MCF 10A (cell line): ENCODE results near the gene PTGFR. TPM values are rescaled to one million over a fixed set of nuclear protein-coding genes. Genes with fewer than 3 reads are reported as not detected.

Experiments used
- BruUV-seq: library from RNA; stranded (reverse); fragments of 400-500 nt; replicated peaks from 2 replicates; lab custom pipeline; 2021; lab: Mats Ljungman, UMichigan
- CTCF ChIA-PET: fragments of 300-600 bp; sonication (Branson Sonifier 250); formaldehyde crosslinking; extraction: SDS; loops from one replicate; lab custom pipeline; 2021; ENCODE audit warnings: antibody characterized with exemption, inconsistent platforms; lab: Yijun Ruan, JAX
- POLR2A ChIA-PET: fragments of 300-600, 350-650 bp; sonication (Branson Sonifier 250); formaldehyde crosslinking; extraction: SDS; loops from one replicate; lab custom pipeline; 2020; ENCODE audit warnings: antibody characterized with exemption, inconsistent platforms; lab: Yijun Ruan, JAX
- DNase-seq: peaks from one replicate; pipeline ENCODE4 v3.0.0-alpha.2; 2018; ENCODE audit not compliant: unreplicated experiment
- H3K27ac Mint-ChIP-seq: one replicate; pipeline ENCODE4 v1.8.0; 2022; ENCODE audit warnings: mild to moderate bottlenecking, low read depth, mixed read lengths; ENCODE audit not compliant: unreplicated experiment
- H3K27me3 Mint-ChIP-seq: one replicate; pipeline ENCODE4 v1.8.0; 2022; ENCODE audit warnings: mixed read lengths; ENCODE audit not compliant: insufficient read depth, unreplicated experiment
- H3K36me3 Mint-ChIP-seq: one replicate; pipeline ENCODE4 v1.8.0; 2022; ENCODE audit warnings: mild to moderate bottlenecking, moderate library complexity, mixed read lengths; ENCODE audit not compliant: insufficient read depth, unreplicated experiment
- H3K4me1 Mint-ChIP-seq: one replicate; pipeline ENCODE4 v1.8.0; 2022; ENCODE audit warnings: mixed read lengths; ENCODE audit not compliant: insufficient read depth, unreplicated experiment
- H3K4me3 Mint-ChIP-seq: one replicate; pipeline ENCODE4 v1.8.0; 2022; ENCODE audit warnings: mild to moderate bottlenecking, moderate library complexity, mixed read lengths; ENCODE audit not compliant: unreplicated experiment
- H3K9me3 Mint-ChIP-seq: one replicate; pipeline ENCODE4 v1.8.0; 2022; ENCODE audit warnings: mixed read lengths; ENCODE audit not compliant: unreplicated experiment
- CTCF ChIP-seq: fragments of 200-600 bp; IDR thresholded peaks from one replicate; pipeline ENCODE4 v1.8.0; 2022; ENCODE audit warnings: antibody characterized with exemption, mild to moderate bottlenecking; ENCODE audit not compliant: unreplicated experiment
- intact Hi-C: fragments of 100-400 bp; cut with micrococcal nuclease; formaldehyde crosslinking; loops from 2 replicates; pipeline ENCODE4 v1.14.1; 2022
- total RNA-seq: library from RNA; stranded (reverse); gene quantifications from 2 replicates; pipeline ENCODE4 v1.2.3, GENCODE V29; 2022

The PTGFR gene
- total RNA-seq, 1 experiment from 2014 or later: 2.5 TPM

GRCh38 chr1:78587211-78587610 is 96.4 kb downstream of the PTGFR start:
- H3K4me3 Mint-ChIP-seq: no peak overlapping the region
- H3K36me3 Mint-ChIP-seq: no peaks in the 10 kb centered on the region
- no peak for DNase-seq
- POLR2A ChIA-PET: interaction anchor here (1.0 kb wide), 1 partner anchor 333 kb away, joined by 3 read pairs; no protein-coding TSS in a partner anchor
- TF ChIP-seq CTCF: no peak
- BruUV-seq: no TSS peak
- peak overlapping the region; percentile 75 for H3K27ac Mint-ChIP-seq
- CTCF ChIA-PET: interaction anchor here (0.6 kb wide), 1 partner anchor 610 kb away, joined by 3 read pairs; no protein-coding TSS in a partner anchor
- H3K4me1 Mint-ChIP-seq: peaks cover 14% of the 10 kb centered on the region
- H3K9me3 Mint-ChIP-seq: no peaks in the 10 kb centered on the region
- intact Hi-C loops: no loop called here
- H3K27me3 Mint-ChIP-seq: no peaks in the 10 kb centered on the region

Other genes starting within 250 kb of the PTGFR start
- 8.0 and 11.9 TPM in 2 replicates for gene IFI44L, start 129.5 kb downstream of the PTGFR start, total RNA-seq
- 7.5 and 7.7 TPM in 2 replicates for gene IFI44, start 158.9 kb downstream of the PTGFR start, total RNA-seq